ENCODE results near the gene INPP5F. TPM values are rescaled to one million over a fixed set of nuclear protein-coding genes. Genes with fewer than 3 reads are reported as not detected.
A peak's percentile ranks its signal among the peaks of the same experiment; 100 is the strongest.

Gene INPP5F
- total and polyA plus RNA-seq, 9 of the 15 experiments (the other 6 are each of a cell fraction or from before 2014, with no cell fraction given): 1.6 to 7.3 (median 6.0) TPM

DNA sequence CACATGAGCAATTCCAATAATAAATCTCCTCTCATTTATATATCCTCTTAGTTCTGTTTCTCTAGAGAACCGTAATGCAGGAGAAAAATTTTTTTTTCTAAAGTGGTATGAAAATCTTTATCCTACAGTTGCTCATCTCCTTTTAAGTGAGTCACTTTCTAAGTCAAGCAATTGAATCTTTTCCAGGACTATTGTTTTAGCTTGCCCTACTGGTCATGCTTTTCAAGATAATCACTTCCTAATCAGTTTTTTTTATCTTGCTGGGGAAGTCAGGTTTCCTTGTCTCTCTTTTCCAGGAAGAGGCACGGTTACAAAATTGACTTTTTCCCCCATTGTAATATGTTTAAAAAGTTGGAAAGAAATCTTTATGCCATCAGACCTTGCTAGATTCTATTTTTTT, 44.0 kb downstream of the INPP5F start (continued):
- TF ChIP-seq, protein P1, sequence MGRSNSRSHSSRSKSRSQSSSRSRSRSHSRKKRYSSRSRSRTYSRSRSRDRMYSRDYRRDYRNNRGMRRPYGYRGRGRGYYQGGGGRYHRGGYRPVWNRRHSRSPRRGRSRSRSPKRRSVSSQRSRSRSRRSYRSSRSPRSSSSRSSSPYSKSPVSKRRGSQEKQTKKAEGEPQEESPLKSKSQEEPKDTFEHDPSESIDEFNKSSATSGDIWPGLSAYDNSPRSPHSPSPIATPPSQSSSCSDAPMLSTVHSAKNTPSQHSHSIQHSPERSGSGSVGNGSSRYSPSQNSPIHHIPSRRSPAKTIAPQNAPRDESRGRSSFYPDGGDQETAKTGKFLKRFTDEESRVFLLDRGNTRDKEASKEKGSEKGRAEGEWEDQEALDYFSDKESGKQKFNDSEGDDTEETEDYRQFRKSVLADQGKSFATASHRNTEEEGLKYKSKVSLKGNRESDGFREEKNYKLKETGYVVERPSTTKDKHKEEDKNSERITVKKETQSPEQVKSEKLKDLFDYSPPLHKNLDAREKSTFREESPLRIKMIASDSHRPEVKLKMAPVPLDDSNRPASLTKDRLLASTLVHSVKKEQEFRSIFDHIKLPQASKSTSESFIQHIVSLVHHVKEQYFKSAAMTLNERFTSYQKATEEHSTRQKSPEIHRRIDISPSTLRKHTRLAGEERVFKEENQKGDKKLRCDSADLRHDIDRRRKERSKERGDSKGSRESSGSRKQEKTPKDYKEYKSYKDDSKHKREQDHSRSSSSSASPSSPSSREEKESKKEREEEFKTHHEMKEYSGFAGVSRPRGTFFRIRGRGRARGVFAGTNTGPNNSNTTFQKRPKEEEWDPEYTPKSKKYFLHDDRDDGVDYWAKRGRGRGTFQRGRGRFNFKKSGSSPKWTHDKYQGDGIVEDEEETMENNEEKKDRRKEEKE (IDR thresholded peaks at IDR 0.05; ENCODE audit: borderline replicate concordance in 1 of 2, control insufficient read depth in 1 of 2, low read depth in 2 of 2, low read length in 1 of 2): no peak
- peak; percentile 58 for TF ChIP-seq ARID1B (IDR thresholded peaks at IDR 0.05)

DNA sequence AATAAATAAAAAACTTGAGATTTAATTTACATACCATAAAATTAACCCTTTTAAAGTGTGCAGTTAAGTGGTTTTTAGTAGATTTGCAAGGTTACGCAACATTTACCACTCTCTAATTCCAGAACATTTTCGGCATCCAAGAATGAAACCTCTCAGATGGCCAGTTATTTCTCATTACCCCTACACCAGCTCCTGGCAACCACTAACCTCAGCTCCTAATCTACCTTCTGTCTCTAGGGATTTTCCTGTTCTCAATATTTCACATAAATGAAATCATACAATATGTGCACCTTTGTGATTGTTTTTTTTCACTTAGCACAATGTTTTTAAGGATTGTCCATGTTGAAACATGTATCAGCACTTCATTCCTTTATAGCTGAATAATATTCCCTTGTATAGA, 45.1 kb downstream of the INPP5F start:
- ATAC-seq: no peak
- no peak for DNase-seq (ENCODE audit: extremely low read depth in 1 of 4, low spot score in 3 of 4)
- ChIA-PET POLR2A (interaction anchor here (0.6 kb wide), 1 partner anchor 11 kb away, joined by 3 read pairs; no protein-coding TSS in a partner anchor), CTCF (ENCODE audit: low intra/inter-chr PET ratio) (no interaction called here)
- Histone ChIP-seq H3K9me3 (replicated peaks; ENCODE audit: control insufficient read depth, insufficient read depth, low read depth, low read length) (no peaks in the 10 kb centered on the region), H2AFZ (ENCODE audit: low read depth, low read length) (no peak overlapping the region), H3K79me2 (ENCODE audit: control insufficient read depth, insufficient read depth, low read length) (no peaks in the 10 kb centered on the region), H3K4me1 (replicated peaks in 1 of 2; ENCODE audit: control insufficient read depth in 2 of 2, insufficient read depth in 2 of 2, low read length in 2 of 2) (peaks cover 0 to 6% of the 10 kb centered on the region in 2 experiments; a peak in 3 of 5 replicates), H3K9ac (ENCODE audit: insufficient read depth in 1 of 2, low read depth in 2 of 2, low read length in 2 of 2) (no peak overlapping the region), H4K20me1 (replicated peaks; ENCODE audit: control insufficient read depth, insufficient read depth, low read length) (no peaks in the 10 kb centered on the region), H3K4me2 (ENCODE audit: insufficient read depth, low read length) (no peak overlapping the region), H3K27ac (ENCODE audit: extremely low read depth, low read depth, low read length) (no peak overlapping the region), H3K4me3 (no peak overlapping the region), H3K36me3 (ENCODE audit: control insufficient read depth, insufficient read depth, low read length) (no peaks in the 10 kb centered on the region), H3K9me1 (ENCODE audit: control insufficient read depth, insufficient read depth, low read length) (no peaks in the 10 kb centered on the region), H3K27me3 (ENCODE audit: control insufficient read depth in 2 of 2, insufficient read depth in 2 of 2, low read length in 2 of 2) (no peaks in the 10 kb centered on the region)
- in situ Hi-C loops (cut with MboI) (no loop called here), intact Hi-C loops (cut with micrococcal nuclease) (no loop called here)
- 80% methylated on average over 2 of the region's 2 CpGs for WGBS (ENCODE audit: insufficient coverage, low coverage, missing lambda C conversion rate)
- TF ChIP-seq ZZZ3 (IDR thresholded peaks at IDR 0.05) (no peak), ZNF551 (CRISPR knock-in tag; IDR thresholded peaks at IDR 0.05) (no peak), CEBPG (CRISPR knock-in tag; IDR thresholded peaks at IDR 0.05) (no peak), CEBPG (tag; conservative IDR thresholded peaks at IDR 0.05 in 1 of 2, IDR thresholded peaks at IDR 0.05 in 1 of 2) (peak; percentile 74 to 95), CXXC5 (CRISPR knock-in tag; IDR thresholded peaks at IDR 0.05) (no peak), HOXB6 (CRISPR knock-in tag; IDR thresholded peaks at IDR 0.05; ENCODE audit: borderline replicate concordance) (no peak), EHMT2 (IDR thresholded peaks at IDR 0.05) (no peak), CEBPB (tag; IDR thresholded peaks at IDR 0.05) (peak; percentile 81), ETS2 (tag; IDR thresholded peaks at IDR 0.05; ENCODE audit: borderline replicate concordance, poor library complexity, severe bottlenecking) (no peak), PTRF (tag; IDR thresholded peaks at IDR 0.05) (no peak), HDAC3 (IDR thresholded peaks at IDR 0.05; ENCODE audit: borderline replicate concordance, partially characterized antibody) (no peak), ZNF717 (CRISPR knock-in tag; IDR thresholded peaks at IDR 0.05) (no peak)
- TF ChIP-seq, protein P2, sequence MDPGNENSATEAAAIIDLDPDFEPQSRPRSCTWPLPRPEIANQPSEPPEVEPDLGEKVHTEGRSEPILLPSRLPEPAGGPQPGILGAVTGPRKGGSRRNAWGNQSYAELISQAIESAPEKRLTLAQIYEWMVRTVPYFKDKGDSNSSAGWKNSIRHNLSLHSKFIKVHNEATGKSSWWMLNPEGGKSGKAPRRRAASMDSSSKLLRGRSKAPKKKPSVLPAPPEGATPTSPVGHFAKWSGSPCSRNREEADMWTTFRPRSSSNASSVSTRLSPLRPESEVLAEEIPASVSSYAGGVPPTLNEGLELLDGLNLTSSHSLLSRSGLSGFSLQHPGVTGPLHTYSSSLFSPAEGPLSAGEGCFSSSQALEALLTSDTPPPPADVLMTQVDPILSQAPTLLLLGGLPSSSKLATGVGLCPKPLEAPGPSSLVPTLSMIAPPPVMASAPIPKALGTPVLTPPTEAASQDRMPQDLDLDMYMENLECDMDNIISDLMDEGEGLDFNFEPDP (CRISPR knock-in tag; IDR thresholded peaks at IDR 0.05): no peak
- TF ChIP-seq, protein P3, sequence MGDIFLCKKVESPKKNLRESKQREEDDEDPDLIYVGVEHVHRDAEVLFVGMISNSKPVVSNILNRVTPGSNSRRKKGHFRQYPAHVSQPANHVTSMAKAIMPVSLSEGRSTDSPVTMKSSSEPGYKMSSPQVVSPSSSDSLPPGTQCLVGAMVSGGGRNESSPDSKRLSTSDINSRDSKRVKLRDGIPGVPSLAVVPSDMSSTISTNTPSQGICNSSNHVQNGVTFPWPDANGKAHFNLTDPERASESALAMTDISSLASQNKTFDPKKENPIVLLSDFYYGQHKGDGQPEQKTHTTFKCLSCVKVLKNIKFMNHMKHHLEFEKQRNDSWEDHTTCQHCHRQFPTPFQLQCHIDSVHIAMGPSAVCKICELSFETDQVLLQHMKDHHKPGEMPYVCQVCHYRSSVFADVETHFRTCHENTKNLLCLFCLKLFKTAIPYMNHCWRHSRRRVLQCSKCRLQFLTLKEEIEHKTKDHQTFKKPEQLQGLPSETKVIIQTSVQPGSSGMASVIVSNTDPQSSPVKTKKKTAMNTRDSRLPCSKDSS (IDR thresholded peaks at IDR 0.05; ENCODE audit: low read depth, partially characterized antibody): no peak
- no peak for FAIRE-seq
- BruUV-seq (replicated peaks): no TSS peak

Measured in K562 (cell line).